K562 (cell line): Measurements from ENCODE around the gene SCN4A.

ENCODE experiments used
- CEBPG ChIP-seq, 3 experiments: fragments of 200-800 bp in 1 of 3; sonication (Bioruptor generic) in 1 of 3; sonication (generic) in 1 of 3; formaldehyde crosslinking in 1 of 3; IDR thresholded peaks in 2 of 3; conservative IDR thresholded peaks in 1 of 3; 2 replicates each; pipeline versions ENCODE4 v1.6.1 to v1.8.0; 2016 to 2022; ENCODE audit warnings: missing compliant biosample characterization in 2 of 3, missing genetic modification characterization in 2 of 3, mild to moderate bottlenecking in 1 of 3, missing genetic modification reagents in 1 of 3
- CREB3L1 ChIP-seq: fragments of 450-650 bp; IDR thresholded peaks from 2 replicates; pipeline ENCODE4 v1.6.1; 2014; ENCODE audit warnings: low read depth, mild to moderate bottlenecking, moderate library complexity, borderline replicate concordance
- CTCF ChIP-seq, 3 experiments: IDR thresholded peaks in 2 of 3; conservative IDR thresholded peaks in 1 of 3; 2 replicates each; pipeline ENCODE4 v1.5.1; 2011 to 2012; ENCODE audit warnings: low read length in 3 of 3, mild to moderate bottlenecking in 3 of 3, control low read depth in 2 of 3, improper control_type of control experiment in 1 of 3, inconsistent platforms in 1 of 3, low read depth in 1 of 3, mixed read lengths in 1 of 3, moderate library complexity in 1 of 3; ENCODE audit not compliant: insufficient read depth in 2 of 3
- ESRRA ChIP-seq: fragments of 450-650 bp; IDR thresholded peaks from 2 replicates; pipeline ENCODE4 v1.6.1; 2014; ENCODE audit warnings: low read depth, mild to moderate bottlenecking, moderate library complexity, borderline replicate concordance
- FOXJ3 ChIP-seq: sonication (generic); formaldehyde crosslinking; IDR thresholded peaks from 2 replicates; pipeline ENCODE4 v1.4.0; 2020; ENCODE audit warnings: mild to moderate bottlenecking, missing genetic modification reagents
- MEF2A ChIP-seq: IDR thresholded peaks from 2 replicates; pipeline ENCODE4 v1.6.1; 2011; ENCODE audit warnings: low read depth, mild to moderate bottlenecking, low read length, moderate library complexity; ENCODE audit not compliant: control insufficient read depth
- NR0B1 ChIP-seq: fragments of 450-650 bp; IDR thresholded peaks from one replicate; pipeline ENCODE4 v1.6.1; 2018; ENCODE audit warnings: mild to moderate bottlenecking, moderate library complexity; ENCODE audit not compliant: partially characterized antibody
- SETDB1 ChIP-seq: IDR thresholded peaks from one replicate; pipeline ENCODE4 v1.6.1; 2012; ENCODE audit warnings: low read length, control low read depth, inconsistent platforms
- TCF7L2 ChIP-seq: fragments of 150-350 bp; IDR thresholded peaks from 2 replicates; pipeline ENCODE4 v1.6.1; 2016; ENCODE audit warnings: low read depth, mild to moderate bottlenecking, low read length, moderate library complexity
- ZNF561 ChIP-seq: fragments of 450-650 bp; formaldehyde crosslinking; conservative IDR thresholded peaks from 2 replicates; pipeline ENCODE4 v1.4.0; 2020; ENCODE audit warnings: mild to moderate bottlenecking, moderate library complexity
- TF ChIP-seq, protein P1 (sequence below): sonication (generic); formaldehyde crosslinking; IDR thresholded peaks from 2 replicates; pipeline ENCODE4 v1.8.0; 2022; ENCODE audit warnings: mild to moderate bottlenecking, missing genetic modification reagents
- TF ChIP-seq, protein P2 (sequence below): sonication (generic); formaldehyde crosslinking; IDR thresholded peaks from 2 replicates; pipeline ENCODE4 v1.9.0; 2022; ENCODE audit warnings: mild to moderate bottlenecking, missing genetic modification reagents

GRCh38 chr17:63940584-63940983 is 32.1 kb downstream of the SCN4A start:
- TF ChIP-seq CREB3L1 (no peak), TCF7L2 (no peak), ESRRA (no peak), CEBPG (CRISPR knock-in tag; IDR thresholded peaks at IDR 0.05) (no peak), CEBPG (tag; conservative IDR thresholded peaks at IDR 0.05 in 1 of 2, IDR thresholded peaks at IDR 0.05 in 1 of 2) (no peak), NR0B1 (no peak), SETDB1 (no peak), FOXJ3 (no peak), CTCF (IDR thresholded peaks at IDR 0.05 in 2 of 3, conservative IDR thresholded peaks at IDR 0.05 in 1 of 3; ENCODE audit: insufficient read depth in 2 of 3, low read depth in 1 of 3, low read length in 3 of 3) (no peak), MEF2A (no peak), ZNF561 (no peak)
- TF ChIP-seq, protein P1, sequence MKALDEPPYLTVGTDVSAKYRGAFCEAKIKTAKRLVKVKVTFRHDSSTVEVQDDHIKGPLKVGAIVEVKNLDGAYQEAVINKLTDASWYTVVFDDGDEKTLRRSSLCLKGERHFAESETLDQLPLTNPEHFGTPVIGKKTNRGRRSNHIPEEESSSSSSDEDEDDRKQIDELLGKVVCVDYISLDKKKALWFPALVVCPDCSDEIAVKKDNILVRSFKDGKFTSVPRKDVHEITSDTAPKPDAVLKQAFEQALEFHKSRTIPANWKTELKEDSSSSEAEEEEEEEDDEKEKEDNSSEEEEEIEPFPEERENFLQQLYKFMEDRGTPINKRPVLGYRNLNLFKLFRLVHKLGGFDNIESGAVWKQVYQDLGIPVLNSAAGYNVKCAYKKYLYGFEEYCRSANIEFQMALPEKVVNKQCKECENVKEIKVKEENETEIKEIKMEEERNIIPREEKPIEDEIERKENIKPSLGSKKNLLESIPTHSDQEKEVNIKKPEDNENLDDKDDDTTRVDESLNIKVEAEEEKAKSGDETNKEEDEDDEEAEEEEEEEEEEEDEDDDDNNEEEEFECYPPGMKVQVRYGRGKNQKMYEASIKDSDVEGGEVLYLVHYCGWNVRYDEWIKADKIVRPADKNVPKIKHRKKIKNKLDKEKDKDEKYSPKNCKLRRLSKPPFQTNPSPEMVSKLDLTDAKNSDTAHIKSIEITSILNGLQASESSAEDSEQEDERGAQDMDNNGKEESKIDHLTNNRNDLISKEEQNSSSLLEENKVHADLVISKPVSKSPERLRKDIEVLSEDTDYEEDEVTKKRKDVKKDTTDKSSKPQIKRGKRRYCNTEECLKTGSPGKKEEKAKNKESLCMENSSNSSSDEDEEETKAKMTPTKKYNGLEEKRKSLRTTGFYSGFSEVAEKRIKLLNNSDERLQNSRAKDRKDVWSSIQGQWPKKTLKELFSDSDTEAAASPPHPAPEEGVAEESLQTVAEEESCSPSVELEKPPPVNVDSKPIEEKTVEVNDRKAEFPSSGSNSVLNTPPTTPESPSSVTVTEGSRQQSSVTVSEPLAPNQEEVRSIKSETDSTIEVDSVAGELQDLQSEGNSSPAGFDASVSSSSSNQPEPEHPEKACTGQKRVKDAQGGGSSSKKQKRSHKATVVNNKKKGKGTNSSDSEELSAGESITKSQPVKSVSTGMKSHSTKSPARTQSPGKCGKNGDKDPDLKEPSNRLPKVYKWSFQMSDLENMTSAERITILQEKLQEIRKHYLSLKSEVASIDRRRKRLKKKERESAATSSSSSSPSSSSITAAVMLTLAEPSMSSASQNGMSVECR = no peak
- TF ChIP-seq, protein P2, sequence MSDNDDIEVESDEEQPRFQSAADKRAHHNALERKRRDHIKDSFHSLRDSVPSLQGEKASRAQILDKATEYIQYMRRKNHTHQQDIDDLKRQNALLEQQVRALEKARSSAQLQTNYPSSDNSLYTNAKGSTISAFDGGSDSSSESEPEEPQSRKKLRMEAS (CRISPR knock-in tag) = no peak
